H9 (cell line): ENCODE measurements around the gene DLG2. TPM values are rescaled to one million over a fixed set of nuclear protein-coding genes. Genes with fewer than 3 reads are reported as not detected.

Experiments used
- DNase-seq: peaks from one replicate; pipeline ENCODE4 v3.0.0-alpha.2; 2017
- H2AFZ ChIP-seq: one replicate; pipeline ENCODE4 v1.6.1; 2013; ENCODE audit warnings: mild to moderate bottlenecking, low read length, control low read depth, moderate library complexity
- H2AK5ac ChIP-seq: 2 replicates; pipeline ENCODE4 v1.6.1; 2013; ENCODE audit warnings: low read length, control low read depth, mixed read lengths; ENCODE audit not compliant: insufficient read length
- H2BK120ac ChIP-seq: one replicate; pipeline ENCODE4 v1.6.1; 2013; ENCODE audit warnings: low read depth, mild to moderate bottlenecking, low read length, control low read depth, inconsistent platforms; ENCODE audit not compliant: poor library complexity, severe bottlenecking
- H2BK12ac ChIP-seq: 2 replicates; pipeline ENCODE4 v1.6.1; 2013; ENCODE audit warnings: low read length, control low read depth, mixed read lengths, low read depth; ENCODE audit not compliant: insufficient read length
- H2BK15ac ChIP-seq: 2 replicates; pipeline ENCODE4 v1.6.1; 2013; ENCODE audit warnings: low read depth, low read length, control low read depth
- H2BK20ac ChIP-seq: one replicate; pipeline ENCODE4 v1.6.1; 2013; ENCODE audit warnings: low read depth, mild to moderate bottlenecking, low read length, control low read depth, inconsistent platforms; ENCODE audit not compliant: poor library complexity, severe bottlenecking
- H2BK5ac ChIP-seq: 2 replicates; pipeline ENCODE4 v1.6.1; 2013; ENCODE audit warnings: low read length, control low read depth, mixed read lengths; ENCODE audit not compliant: insufficient read length
- H3K14ac ChIP-seq: 2 replicates; pipeline ENCODE4 v1.6.1; 2013; ENCODE audit warnings: low read length, control low read depth; ENCODE audit not compliant: insufficient read depth
- H3K18ac ChIP-seq: 2 replicates; pipeline ENCODE4 v1.6.1; 2013; ENCODE audit warnings: low read depth, mild to moderate bottlenecking, mixed read lengths, low read length, control low read depth; ENCODE audit not compliant: insufficient read length
- H3K23ac ChIP-seq: 2 replicates; pipeline ENCODE4 v1.6.1; 2013; ENCODE audit warnings: low read length, control low read depth, mixed read lengths, low read depth; ENCODE audit not compliant: insufficient read length
- H3K23me2 ChIP-seq: 2 replicates; pipeline ENCODE4 v1.6.1; 2013; ENCODE audit warnings: low read depth, mild to moderate bottlenecking, mixed read lengths, low read length, control low read depth; ENCODE audit not compliant: insufficient read length, poor library complexity, severe bottlenecking
- H3K27ac ChIP-seq: 2 replicates; pipeline ENCODE4 v1.5.1; 2013; ENCODE audit warnings: low read length, control low read depth, mixed read lengths, low read depth; ENCODE audit not compliant: insufficient read length
- H3K27me3 ChIP-seq: 2 replicates; pipeline ENCODE4 v1.6.1; 2013; ENCODE audit warnings: low read length, control low read depth, inconsistent platforms; ENCODE audit not compliant: insufficient read depth
- H3K4ac ChIP-seq: 2 replicates; pipeline ENCODE4 v1.6.1; 2013; ENCODE audit warnings: low read depth, mild to moderate bottlenecking, control low read depth, inconsistent platforms, low read length, moderate library complexity
- H3K4me1 ChIP-seq: 2 replicates; pipeline ENCODE4 v1.6.1; 2013; ENCODE audit warnings: low read length, control low read depth, inconsistent platforms; ENCODE audit not compliant: insufficient read depth
- H3K4me2 ChIP-seq: 2 replicates; pipeline ENCODE4 v1.6.1; 2013; ENCODE audit warnings: low read length, control low read depth, mixed read lengths; ENCODE audit not compliant: insufficient read length, insufficient read depth
- H3K56ac ChIP-seq: 2 replicates; pipeline ENCODE4 v1.6.1; 2013; ENCODE audit warnings: low read depth, mild to moderate bottlenecking, mixed read lengths, low read length, control low read depth; ENCODE audit not compliant: insufficient read length
- H3K79me1 ChIP-seq: 2 replicates; pipeline ENCODE4 v1.6.1; 2013; ENCODE audit warnings: low read depth, mild to moderate bottlenecking, moderate library complexity, low read length, control low read depth, inconsistent platforms; ENCODE audit not compliant: insufficient read depth, poor library complexity, severe bottlenecking
- H3K79me2 ChIP-seq: 2 replicates; pipeline ENCODE4 v1.6.1; 2013; ENCODE audit warnings: low read length, control low read depth, inconsistent platforms; ENCODE audit not compliant: insufficient read depth
- H3K9ac ChIP-seq: 2 replicates; pipeline ENCODE4 v1.6.1; 2013; ENCODE audit warnings: low read length, control low read depth, mixed read lengths; ENCODE audit not compliant: insufficient read length; ENCODE audit errors: extremely low read depth
- H3K9me3 ChIP-seq: one replicate; pipeline ENCODE4 v1.6.1; 2013; ENCODE audit warnings: low read depth, low read length, inconsistent platforms; ENCODE audit not compliant: control insufficient read depth
- H3T11ph ChIP-seq: one replicate; pipeline ENCODE4 v1.6.1; 2013; ENCODE audit warnings: mild to moderate bottlenecking, low read length, control low read depth, inconsistent platforms
- H4K20me1 ChIP-seq: one replicate; pipeline ENCODE4 v1.6.1; 2013; ENCODE audit not compliant: control insufficient read depth, insufficient read length, insufficient read depth
- H4K5ac ChIP-seq: 2 replicates; pipeline ENCODE4 v1.6.1; 2013; ENCODE audit warnings: low read depth, mild to moderate bottlenecking, mixed read lengths, low read length, control low read depth; ENCODE audit not compliant: insufficient read length
- H4K8ac ChIP-seq: replicated peaks from 2 replicates; pipeline ENCODE4 v1.6.1; 2013; ENCODE audit warnings: low read length, control low read depth, mixed read lengths, low read depth; ENCODE audit not compliant: insufficient read length
- H4K91ac ChIP-seq: 2 replicates; pipeline ENCODE4 v1.6.1; 2013; ENCODE audit warnings: low read depth, mild to moderate bottlenecking, moderate library complexity, mixed read lengths, low read length, control low read depth; ENCODE audit not compliant: insufficient read length
- H3K27ac Mint-ChIP-seq, 3 experiments: 2 replicates in 2 of 3; 3 replicates in 1 of 3; pipeline ENCODE4 v1.8.0; 2020 to 2021; ENCODE audit warnings: mixed read lengths in 3 of 3, mild to moderate bottlenecking in 1 of 3, moderate library complexity in 1 of 3
- H3K27me3 Mint-ChIP-seq: 2 replicates; pipeline ENCODE4 v1.8.0; 2021; ENCODE audit warnings: low read depth, mild to moderate bottlenecking, moderate library complexity, mixed read lengths
- H3K36me3 Mint-ChIP-seq, 3 experiments: 2 replicates in 2 of 3; 3 replicates in 1 of 3; pipeline ENCODE4 v1.8.0; 2020 to 2021; ENCODE audit warnings: low read depth in 3 of 3, mixed read lengths in 3 of 3; ENCODE audit not compliant: insufficient read depth in 1 of 3
- H3K4me1 Mint-ChIP-seq, 2 experiments: 2 replicates each; pipeline ENCODE4 v1.8.0; 2020; ENCODE audit warnings: mixed read lengths in 2 of 2
- H3K4me3 Mint-ChIP-seq, 2 experiments: 2 replicates in 1 of 2; 3 replicates in 1 of 2; pipeline ENCODE4 v1.8.0; 2020 to 2021; ENCODE audit warnings: mild to moderate bottlenecking in 2 of 2, mixed read lengths in 2 of 2, moderate library complexity in 1 of 2
- H3K9me3 Mint-ChIP-seq, 2 experiments: 2 replicates in 1 of 2; 3 replicates in 1 of 2; pipeline ENCODE4 v1.8.0; 2020; ENCODE audit warnings: mild to moderate bottlenecking in 2 of 2, mixed read lengths in 2 of 2, moderate library complexity in 1 of 2
- total RNA-seq: library from RNA; stranded (reverse); gene quantifications from 2 replicates; pipeline ENCODE4 v1.2.1, GENCODE V29; 2021
- TF ChIP-seq, protein P1 (sequence below): fragments of 200-600 bp; sonication (generic); conservative IDR thresholded peaks from 3 replicates; pipeline ENCODE4 v1.8.0; 2021; ENCODE audit warnings: antibody characterized with exemption, mild to moderate bottlenecking

The DLG2 gene
- total RNA-seq, 1 experiment from 2014 or later = 8.0 TPM

GRCh38 chr11:84642500-84642899 is 984.6 kb downstream of the DLG2 start:
- Mint-ChIP-seq H3K27ac (no peak overlapping the region), H3K9me3 (no peaks in the 10 kb centered on the region), H3K36me3 (no peaks in the 10 kb centered on the region), H3K4me1 (peaks cover 17 to 19% of the 10 kb centered on the region in 2 experiments), H3K4me3 (no peak overlapping the region), H3K27me3 (no peaks in the 10 kb centered on the region)
- no peak overlapping the region for H3K14ac ChIP-seq
- H2AK5ac ChIP-seq = no peak overlapping the region
- no peak overlapping the region for H2BK15ac ChIP-seq
- H4K8ac ChIP-seq = no peak overlapping the region
- H3K56ac ChIP-seq = no peak overlapping the region
- no peak overlapping the region for H2AFZ ChIP-seq
- no peaks in the 10 kb centered on the region for H3K23me2 ChIP-seq
- no peak overlapping the region for H3K23ac ChIP-seq
- no peak overlapping the region for H3K4me2 ChIP-seq
- H3T11ph ChIP-seq = no peak overlapping the region
- H3K27me3 ChIP-seq = no peaks in the 10 kb centered on the region
- H3K18ac ChIP-seq = no peak overlapping the region
- no peak overlapping the region for H4K5ac ChIP-seq
- no peaks in the 10 kb centered on the region for H4K20me1 ChIP-seq
- H3K79me2 ChIP-seq = no peaks in the 10 kb centered on the region
- H3K79me1 ChIP-seq = no peaks in the 10 kb centered on the region
- H4K91ac ChIP-seq = no peak overlapping the region
- H3K9ac ChIP-seq = no peak overlapping the region
- TF ChIP-seq, protein P1, sequence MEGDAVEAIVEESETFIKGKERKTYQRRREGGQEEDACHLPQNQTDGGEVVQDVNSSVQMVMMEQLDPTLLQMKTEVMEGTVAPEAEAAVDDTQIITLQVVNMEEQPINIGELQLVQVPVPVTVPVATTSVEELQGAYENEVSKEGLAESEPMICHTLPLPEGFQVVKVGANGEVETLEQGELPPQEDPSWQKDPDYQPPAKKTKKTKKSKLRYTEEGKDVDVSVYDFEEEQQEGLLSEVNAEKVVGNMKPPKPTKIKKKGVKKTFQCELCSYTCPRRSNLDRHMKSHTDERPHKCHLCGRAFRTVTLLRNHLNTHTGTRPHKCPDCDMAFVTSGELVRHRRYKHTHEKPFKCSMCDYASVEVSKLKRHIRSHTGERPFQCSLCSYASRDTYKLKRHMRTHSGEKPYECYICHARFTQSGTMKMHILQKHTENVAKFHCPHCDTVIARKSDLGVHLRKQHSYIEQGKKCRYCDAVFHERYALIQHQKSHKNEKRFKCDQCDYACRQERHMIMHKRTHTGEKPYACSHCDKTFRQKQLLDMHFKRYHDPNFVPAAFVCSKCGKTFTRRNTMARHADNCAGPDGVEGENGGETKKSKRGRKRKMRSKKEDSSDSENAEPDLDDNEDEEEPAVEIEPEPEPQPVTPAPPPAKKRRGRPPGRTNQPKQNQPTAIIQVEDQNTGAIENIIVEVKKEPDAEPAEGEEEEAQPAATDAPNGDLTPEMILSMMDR = 0 out of 3 replicates have a peak, but pooled peaks have one; percentile 22
- H2BK120ac ChIP-seq = no peak overlapping the region
- no peak overlapping the region for H2BK12ac ChIP-seq
- DNase-seq = no peak
- H2BK5ac ChIP-seq = no peak overlapping the region
- no peak overlapping the region for H2BK20ac ChIP-seq
- no peaks in the 10 kb centered on the region; the same call in 1 of the 2 replicates for H3K4me1 ChIP-seq
- no peak overlapping the region for H3K27ac ChIP-seq
- H3K9me3 ChIP-seq = no peaks in the 10 kb centered on the region
- H3K4ac ChIP-seq = no peak overlapping the region
